NCI-H187 treated with DMSO at 0.1 percent for 48 hours (cell line): ENCODE data around the gene NFIB.

ENCODE experiments used
- DNase-seq: peaks from one replicate; lab custom pipeline; 2025; lab: John Stamatoyannopoulos, UW

The NFIB gene

DNA sequence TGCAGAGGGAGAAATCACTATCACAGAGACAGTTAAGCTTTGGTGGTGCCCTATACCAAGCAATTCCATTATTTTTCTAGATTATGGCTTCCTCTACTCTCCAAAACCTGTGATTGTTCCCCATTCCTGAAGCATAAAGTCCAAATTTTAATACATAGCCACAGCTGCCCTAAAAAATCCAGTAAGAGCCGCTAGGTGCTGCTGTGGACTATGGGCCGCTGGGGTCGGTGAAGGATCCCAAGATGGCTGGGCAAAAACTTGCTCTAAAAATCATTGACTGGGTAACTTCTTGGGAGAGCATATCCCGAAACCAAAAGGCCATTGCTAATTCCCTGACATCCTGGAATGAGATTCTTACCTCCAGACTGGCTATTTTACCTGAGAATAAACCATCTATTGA, 245.3 kb downstream of the NFIB start:
- no peak for DNase-seq

DNA sequence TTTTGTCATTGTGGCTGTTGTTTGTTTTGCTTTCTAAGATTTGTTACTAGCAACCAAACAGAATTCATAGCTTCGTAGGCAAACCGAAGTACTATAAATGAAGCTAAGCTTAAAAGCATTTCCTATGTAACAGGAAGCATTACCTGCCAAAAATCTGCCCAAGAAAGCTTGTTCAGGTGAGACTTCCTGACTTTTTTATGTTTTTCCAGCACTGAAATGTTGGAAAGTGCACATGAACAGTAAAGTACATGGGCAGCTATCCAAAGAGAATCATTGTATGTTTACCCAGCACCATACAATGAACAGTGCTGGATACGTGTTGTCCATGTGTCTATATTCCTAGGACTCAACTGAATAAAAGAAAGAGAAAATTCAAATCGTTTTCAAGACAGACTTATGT, 247.1 kb downstream of the NFIB start:
- DNase-seq: no peak

DNA sequence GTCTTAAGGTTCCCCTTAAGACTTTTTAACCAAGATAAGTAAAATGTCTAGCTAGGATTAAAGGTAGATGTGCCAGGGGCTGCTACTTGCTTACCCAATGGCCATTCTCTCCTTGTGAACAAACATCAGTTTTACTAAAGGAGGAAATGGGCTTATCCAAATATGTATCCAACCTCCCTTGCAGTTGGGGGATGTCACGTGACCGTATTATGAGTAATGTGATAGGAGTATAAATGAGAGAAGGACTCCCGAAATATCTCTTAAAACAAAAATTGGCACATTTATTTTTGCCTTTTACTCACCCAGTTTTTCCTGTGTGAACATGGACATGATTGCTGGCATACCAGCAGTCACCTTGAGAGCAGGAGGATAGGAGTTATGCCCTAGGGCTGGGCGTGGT, 247.9 kb downstream of the NFIB start:
- no peak for DNase-seq

DNA sequence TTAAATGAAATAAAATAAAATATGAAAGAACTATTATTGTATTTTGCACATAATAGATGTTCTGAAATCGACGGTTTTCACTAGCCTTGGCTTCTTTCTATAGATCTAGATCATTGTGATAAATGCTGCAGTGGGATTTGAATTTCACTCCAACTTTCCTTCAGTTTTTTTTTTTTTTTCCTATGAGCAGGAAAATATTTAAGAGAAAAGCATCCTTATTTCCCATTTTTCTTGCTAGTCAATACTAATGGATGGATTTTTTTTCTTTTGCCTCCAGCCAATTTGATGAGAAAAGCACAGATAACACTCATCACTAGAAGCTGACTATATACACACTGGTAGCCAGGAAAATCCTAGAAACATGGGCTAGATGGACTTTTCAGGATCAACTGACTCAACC, 249.0 kb downstream of the NFIB start:
- DNase-seq: no peak

DNA sequence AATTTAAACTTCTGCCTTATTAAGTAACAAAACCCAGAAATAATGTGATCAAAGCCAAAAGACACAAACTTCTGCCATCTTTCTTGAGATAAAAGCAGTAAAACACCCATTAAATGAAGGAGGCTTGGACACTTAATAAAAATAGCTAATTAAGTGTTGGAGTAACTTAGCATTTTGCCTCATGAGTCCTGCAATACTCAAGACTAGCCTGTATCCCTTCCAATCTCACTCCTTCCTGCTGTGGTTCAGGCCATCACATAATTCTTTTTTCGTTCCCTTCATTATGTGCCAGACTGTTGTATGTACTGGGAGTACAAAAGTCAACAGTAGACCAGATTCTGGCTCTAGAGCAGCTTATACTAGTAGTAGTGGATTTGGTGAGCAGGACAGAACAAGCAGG, 250.2 kb downstream of the NFIB start:
- no peak for DNase-seq

DNA sequence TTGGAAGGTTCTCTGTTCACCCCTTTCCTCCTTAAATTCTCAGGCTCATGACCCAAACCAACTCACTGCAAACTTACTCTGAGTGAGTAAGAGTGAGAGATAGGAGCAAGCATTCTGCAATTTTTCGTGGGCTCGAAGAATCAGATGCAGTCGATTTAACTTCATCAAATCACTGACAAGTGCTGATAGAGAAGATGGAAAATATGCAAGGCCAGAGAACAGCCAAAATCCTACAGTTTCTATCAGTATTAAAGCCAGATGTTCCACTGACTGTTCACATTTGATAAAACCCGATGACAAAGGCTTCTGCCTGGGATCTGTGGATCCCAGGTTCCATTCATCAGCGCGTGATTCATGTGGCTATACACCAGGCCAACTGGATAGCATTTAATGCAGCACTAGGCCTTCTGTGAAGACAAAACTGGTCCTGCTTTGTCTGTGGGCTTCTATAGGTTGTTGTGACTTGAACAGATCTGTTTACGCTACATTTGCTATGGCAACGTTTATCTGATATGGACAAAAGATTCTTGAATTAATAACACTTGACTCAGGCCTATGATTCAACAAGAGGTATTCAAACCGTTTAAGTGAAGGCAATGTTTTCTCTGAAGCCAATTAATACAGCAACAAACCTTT, 251.2 kb downstream of the NFIB start:
- DNase-seq: no peak

DNA sequence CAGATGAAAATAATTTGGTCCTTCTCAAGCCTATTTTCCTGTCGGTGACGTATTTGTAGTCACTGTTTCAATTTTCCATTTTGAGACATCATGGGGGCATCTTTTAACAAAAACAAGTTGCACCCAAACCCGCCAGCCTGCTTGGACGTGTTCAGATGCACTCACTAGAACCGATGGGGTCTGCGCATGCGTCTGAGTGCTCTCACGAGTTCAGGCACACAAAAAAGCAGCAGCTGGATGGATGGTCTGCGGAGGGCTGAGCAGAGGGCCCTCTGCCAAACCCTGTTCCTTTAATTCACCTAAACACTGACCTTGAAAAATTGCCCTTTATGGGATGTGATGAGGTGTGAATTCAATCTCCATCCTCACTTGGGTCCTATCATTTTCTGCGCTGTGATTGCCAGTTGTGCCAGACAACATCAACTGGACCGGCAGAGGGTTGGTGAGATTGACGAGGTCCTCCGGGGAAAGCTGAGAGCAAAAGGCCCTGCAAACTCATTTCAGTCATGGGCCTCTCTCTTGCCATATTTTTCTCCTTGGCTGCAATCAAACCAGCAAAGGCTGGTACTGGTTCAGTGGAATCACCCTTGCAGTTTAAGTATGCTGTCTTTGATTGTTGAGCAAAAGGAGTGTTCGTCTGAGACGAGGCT, 251.9 kb downstream of the NFIB start:
- DNase-seq: no peak

DNA sequence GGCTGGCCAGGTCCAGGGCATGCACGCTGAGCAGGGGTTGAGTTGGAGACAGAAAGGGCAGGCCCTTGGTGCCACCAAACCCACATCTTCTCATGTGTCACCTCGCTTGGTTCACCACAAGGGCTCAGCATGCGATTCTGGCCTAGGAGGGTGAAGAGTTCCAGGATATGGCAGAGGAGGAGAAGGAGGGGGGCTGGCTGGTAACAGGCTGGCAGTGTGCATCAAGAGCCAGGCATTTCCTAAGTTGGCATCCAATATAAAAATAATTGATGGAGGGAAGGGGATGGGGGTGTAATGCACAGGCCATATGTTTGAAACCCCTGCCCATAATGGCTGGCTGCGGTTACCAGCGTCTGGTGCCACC, 255.6 kb downstream of the NFIB start:
- no peak for DNase-seq

DNA sequence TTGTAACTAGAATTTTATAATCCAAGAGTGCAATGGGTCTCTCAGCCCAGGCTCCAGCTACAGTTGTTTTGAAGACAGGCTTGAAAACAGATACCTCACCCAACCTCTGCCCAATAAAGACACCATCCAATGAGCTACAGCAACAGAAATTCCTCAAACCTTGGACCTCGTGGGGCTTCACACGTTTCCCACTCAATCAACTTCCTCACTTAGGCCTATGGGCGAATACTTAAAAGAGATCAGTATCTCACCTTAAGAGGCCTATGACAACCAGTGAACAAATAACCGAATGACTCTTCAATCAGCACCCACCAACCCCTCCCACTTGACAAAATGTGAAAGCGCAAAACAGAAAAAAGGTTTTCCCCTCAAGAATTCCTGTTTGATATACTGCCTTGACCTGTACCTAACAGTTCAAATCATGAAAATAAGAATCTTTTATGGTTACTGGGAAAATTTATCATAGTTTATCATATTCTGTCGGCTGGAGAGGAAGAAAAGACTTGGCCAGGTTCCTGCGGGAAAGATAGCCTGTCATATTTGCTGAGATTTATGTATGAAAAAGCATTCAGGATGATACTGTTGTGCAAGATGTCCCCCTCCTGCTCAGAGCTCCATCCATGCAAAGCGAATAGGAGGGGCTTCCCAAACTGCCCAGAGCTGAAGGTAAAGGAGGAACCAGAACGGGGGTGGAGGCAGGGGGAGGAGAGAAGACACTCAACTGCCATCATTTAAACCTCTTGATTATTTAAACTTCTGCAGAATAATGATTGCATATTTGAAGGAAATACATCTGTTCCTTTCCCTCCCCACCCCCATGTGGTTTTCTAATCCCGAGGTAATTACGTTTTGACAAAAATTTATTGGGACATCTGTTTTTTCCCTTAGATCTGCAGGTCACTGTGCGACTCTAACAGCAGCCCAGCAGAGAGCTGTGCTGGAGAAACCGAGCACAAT, 256.3 kb downstream of the NFIB start:
- DNase-seq: no peak

DNA sequence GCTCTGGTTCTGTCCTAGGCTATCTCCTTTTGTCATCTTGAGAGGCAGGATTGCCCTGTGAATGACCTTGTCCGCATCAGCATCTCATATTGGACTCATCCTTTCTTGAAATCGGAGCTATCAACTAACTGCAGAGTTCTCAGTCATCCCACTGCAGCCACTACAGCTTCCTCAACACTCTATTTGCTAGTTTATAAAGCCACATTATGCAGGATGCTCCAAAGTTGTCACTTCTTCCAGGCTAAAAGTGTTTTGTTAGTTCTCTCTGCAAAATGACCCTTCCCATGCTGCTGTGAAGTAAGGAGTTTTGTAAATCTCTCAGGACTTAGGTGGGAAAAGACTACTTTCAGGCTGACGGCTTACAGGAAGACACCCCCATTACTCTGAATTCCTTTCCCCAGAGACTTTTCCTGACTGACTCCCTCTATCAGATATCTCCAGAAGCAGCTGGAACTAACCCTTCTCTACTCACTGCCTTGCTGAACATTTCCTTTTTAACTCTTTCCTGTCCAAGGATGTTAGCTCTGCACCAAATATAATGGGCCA, 257.6 kb downstream of the NFIB start:
- no peak for DNase-seq

DNA sequence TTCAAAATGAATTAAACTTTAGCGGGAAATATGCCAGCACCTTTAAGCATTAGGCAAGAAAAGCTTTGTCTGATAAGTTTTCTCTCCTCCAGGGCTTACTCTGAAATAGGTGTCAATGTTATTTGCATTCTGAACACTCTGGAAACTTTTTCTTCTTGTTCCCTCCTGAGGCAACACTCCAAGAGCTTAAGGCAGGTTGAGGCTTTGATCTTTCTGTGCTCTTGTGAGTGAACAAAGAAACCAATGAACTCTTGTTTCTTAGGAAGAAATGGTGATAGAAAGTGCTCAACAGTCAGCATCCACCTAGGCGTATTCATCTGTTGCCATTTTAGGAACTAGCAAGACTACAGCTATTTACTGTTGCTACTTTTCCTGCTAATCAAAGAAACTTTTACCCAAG, 259.8 kb downstream of the NFIB start:
- DNase-seq: no peak

DNA sequence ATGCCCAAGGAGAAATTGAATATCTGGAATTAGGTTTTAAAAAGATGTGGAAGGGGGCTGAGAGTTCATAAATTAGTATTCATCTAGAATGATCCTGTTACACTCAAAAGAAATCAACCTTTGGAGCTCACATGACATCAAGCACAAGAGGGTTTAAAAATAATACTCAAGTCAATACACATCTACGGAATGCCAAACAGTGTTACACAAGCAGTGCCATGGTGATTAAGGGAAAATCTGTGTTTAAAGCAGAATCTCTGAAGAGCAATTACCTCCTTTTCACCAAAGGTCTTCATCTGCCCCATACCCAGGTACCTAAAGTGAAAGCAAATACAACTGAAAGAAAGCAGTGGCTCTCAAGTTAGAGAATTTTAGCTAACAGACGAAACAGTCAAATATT, 261.6 kb downstream of the NFIB start:
- no peak for DNase-seq

DNA sequence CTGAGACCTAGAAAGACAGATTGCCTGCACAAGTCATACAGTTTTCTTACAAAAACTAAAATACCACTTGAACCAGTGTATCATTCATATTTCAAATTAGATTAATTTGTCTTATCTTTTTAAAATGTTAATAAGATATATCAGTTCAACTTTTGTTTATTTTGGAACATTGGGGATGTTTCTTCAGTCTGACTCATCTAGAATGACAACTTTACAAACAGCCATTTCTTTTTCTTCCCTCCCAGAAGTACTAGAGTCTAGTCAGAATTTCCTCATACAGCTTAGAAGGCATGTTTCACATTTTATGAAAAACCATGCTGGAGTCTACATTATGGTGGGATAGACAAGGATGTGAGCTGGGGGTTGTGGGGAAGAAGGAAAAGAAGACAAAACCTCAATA, 262.5 kb downstream of the NFIB start:
- no peak for DNase-seq

DNA sequence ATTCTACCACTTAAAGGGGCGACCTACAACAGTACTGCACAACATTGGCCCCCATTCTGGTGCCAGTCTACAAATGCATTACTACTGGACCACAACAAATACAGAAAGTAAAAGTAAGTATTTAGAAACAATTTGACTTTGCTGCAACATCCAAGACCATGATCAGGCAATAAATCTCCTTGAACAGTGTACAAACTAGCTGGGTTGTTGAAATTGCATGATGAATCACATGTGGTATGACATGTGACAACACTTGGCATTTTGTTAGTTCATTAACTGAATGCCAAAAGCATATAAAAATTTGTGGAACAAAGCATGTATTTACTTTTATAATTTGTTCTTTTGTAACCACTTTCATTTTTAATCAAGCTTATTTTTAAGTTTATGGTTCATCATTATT, 270.5 kb downstream of the NFIB start:
- DNase-seq: no peak

DNA sequence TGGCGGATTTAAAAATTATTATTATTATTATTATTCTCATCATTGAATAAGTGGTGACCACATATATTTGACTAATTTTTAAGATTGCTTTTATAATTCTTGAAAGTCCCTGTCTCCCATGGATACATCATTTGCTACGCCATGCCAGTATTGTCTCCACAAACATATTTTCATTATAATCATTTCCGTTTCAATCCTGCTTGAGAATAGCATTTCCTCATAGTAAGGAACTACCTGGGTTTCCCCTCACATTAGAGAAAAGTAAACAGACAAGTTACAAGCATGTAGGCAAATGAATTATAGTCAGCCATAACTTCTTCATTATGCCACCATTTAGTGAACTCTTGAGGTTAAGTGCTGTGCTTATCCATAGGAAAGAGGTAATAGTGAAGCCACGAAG, 276.6 kb downstream of the NFIB start:
- no peak for DNase-seq

DNA sequence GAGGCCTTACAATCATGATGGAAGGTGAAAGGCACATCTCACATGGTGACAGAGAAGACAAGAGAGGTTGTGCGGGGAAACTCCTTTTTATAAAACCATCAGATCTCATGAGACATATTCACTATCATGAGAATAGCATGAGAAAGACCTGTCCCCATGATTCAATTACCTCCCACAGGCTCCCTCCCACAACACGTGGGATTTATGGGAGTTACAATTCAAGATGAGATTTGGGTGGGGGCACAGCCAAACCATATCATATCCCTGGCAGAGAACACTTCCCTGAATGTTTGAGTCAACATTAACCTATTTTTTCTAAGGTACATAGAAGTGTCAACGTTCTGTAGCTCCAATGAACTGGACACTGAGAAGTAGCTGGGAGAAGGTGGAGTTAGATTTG, 280.9 kb downstream of the NFIB start:
- no peak for DNase-seq
